DND-41 (cell line): ENCODE results near the gene RALBP1.

Experiments used
- EZH2 ChIP-seq: IDR thresholded peaks from 3 replicates; pipeline ENCODE4 v1.6.1; 2012; ENCODE audit warnings: borderline replicate concordance, low read depth, mild to moderate bottlenecking, moderate library complexity, low read length, inconsistent platforms; ENCODE audit not compliant: severe bottlenecking
- TF ChIP-seq, protein P1 (sequence below): IDR thresholded peaks from 2 replicates; pipeline ENCODE4 v1.5.1; 2012; ENCODE audit warnings: borderline replicate concordance, low read length, moderate library complexity, mild to moderate bottlenecking; ENCODE audit not compliant: poor library complexity, severe bottlenecking; ENCODE audit errors: extremely low read depth

DNA sequence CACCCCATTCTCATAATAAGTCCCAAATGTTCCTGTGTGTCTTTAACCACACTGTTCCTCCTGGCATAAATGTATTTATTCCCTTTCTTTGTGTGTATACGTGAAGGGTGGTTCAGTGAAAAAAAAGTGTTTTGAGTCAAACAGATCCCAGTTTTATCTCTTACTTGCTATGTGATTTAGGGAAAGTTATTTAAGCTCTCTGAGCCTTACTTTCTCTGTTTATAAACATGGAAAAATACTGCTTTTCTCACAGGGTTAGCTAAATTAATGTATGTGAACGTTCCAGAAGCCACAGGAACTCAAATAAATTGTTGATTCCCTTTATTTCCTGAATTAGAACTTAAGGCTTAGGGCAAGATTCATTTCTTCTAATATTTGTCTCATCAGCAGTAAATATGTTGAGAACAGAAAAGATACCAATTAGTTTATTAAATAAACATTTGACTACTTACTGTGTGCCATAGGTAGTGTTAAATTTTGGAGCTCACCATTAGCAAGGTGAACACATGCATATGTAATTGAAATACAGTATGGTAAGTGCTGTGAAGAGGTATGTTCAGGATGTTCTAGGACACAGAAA is 33.2 kb downstream of the RALBP1 start:
- TF ChIP-seq, protein P1, sequence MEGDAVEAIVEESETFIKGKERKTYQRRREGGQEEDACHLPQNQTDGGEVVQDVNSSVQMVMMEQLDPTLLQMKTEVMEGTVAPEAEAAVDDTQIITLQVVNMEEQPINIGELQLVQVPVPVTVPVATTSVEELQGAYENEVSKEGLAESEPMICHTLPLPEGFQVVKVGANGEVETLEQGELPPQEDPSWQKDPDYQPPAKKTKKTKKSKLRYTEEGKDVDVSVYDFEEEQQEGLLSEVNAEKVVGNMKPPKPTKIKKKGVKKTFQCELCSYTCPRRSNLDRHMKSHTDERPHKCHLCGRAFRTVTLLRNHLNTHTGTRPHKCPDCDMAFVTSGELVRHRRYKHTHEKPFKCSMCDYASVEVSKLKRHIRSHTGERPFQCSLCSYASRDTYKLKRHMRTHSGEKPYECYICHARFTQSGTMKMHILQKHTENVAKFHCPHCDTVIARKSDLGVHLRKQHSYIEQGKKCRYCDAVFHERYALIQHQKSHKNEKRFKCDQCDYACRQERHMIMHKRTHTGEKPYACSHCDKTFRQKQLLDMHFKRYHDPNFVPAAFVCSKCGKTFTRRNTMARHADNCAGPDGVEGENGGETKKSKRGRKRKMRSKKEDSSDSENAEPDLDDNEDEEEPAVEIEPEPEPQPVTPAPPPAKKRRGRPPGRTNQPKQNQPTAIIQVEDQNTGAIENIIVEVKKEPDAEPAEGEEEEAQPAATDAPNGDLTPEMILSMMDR: no peak
- TF ChIP-seq EZH2: no peak
